K562 (cell line): Measurements from ENCODE around the gene PITHD1. TPM values are rescaled to one million over a fixed set of nuclear protein-coding genes. Genes with fewer than 3 reads are reported as not detected.
A peak's percentile ranks its signal among the peaks of the same experiment; 100 is the strongest.

ENCODE experiments used
- BMI1 ChIP-seq: fragments of 150-350 bp; IDR thresholded peaks from 2 replicates; pipeline ENCODE4 v1.6.1; 2014; ENCODE audit warnings: low read length
- CHD1 ChIP-seq: fragments of 200-600 bp; sonication (generic); IDR thresholded peaks from one replicate; pipeline ENCODE4 v1.6.1; 2012; ENCODE audit warnings: mild to moderate bottlenecking, moderate library complexity, low read length, inconsistent platforms
- LARP7 ChIP-seq: fragments of 450-650 bp; IDR thresholded peaks from 2 replicates; pipeline ENCODE4 v1.6.1; 2016
- RAD21 ChIP-seq, 2 experiments: fragments of 250-450 bp in 1 of 2; fragments of 450-650 bp in 1 of 2; sonication (Bioruptor Pico) in 1 of 2; formaldehyde crosslinking in 1 of 2; IDR thresholded peaks in 1 of 2; conservative IDR thresholded peaks in 1 of 2; 2 replicates each; pipeline versions ENCODE4 v1.4.0 to v1.8.0; 2020 to 2022; ENCODE audit warnings: mild to moderate bottlenecking in 2 of 2, moderate library complexity in 1 of 2
- THRB ChIP-seq: fragments of 450-650 bp; formaldehyde crosslinking; conservative IDR thresholded peaks from 2 replicates; pipeline ENCODE4 v1.4.0; 2022; ENCODE audit warnings: mild to moderate bottlenecking, missing genetic modification characterization
- ZBTB2 ChIP-seq: fragments of 450-650 bp; IDR thresholded peaks from 2 replicates; pipeline ENCODE4 v1.6.1; 2016; ENCODE audit warnings: antibody characterized with exemption
- polyA plus RNA-seq, 8 experiments: library from polyadenylated mRNA; depleted of rRNA in 4 of 8; stranded (reverse) in 5 of 8; unstranded in 3 of 8; fragments of >200 nt; fragmentation: Nextera tagmentation in 2 of 8; fragmentation: Illumina TruSeq in 1 of 8; extraction: Ambion mirVana in 2 of 8; extraction: Trizol in 1 of 8; gene quantifications; 2 replicates each; pipeline versions ENCODE4 v1.2.1 to v1.2.3, GENCODE V29; 2011 to 2014; ENCODE audit warnings: inconsistent platforms in 1 of 8, missing spikeins in 1 of 8
- total RNA-seq, 7 experiments: library from RNA; depleted of rRNA in 6 of 7; stranded (reverse); fragments of >200 nt in 6 of 7; fragmentation: Illumina TruSeq in 2 of 7; extraction: Trizol in 2 of 7; gene quantifications; 2 replicates each; pipeline versions ENCODE4 v1.2.1 to v1.2.3, GENCODE V29; 2011 to 2021; ENCODE audit warnings: low replicate concordance in 1 of 7
- TF ChIP-seq, protein P1 (sequence below): fragments of 450-650 bp; formaldehyde crosslinking; IDR thresholded peaks from 2 replicates; pipeline ENCODE4 v1.4.0; 2020; ENCODE audit warnings: mild to moderate bottlenecking, moderate library complexity
- TF ChIP-seq, protein P2 (sequence below), 2 experiments: fragments of 450-650 bp; formaldehyde crosslinking in 1 of 2; IDR thresholded peaks; 2 replicates each; pipeline versions ENCODE4 v1.4.0 to v1.6.1; 2014 to 2020; ENCODE audit warnings: mild to moderate bottlenecking in 2 of 2, borderline replicate concordance in 1 of 2, low read depth in 1 of 2
- TF ChIP-seq, protein P3 (sequence below): IDR thresholded peaks from 2 replicates; pipeline ENCODE4 v1.6.1; 2011; ENCODE audit warnings: borderline replicate concordance, low read depth, mild to moderate bottlenecking, moderate library complexity, low read length; ENCODE audit not compliant: insufficient read depth, poor library complexity, severe bottlenecking

Gene PITHD1
- total and polyA plus RNA-seq, 9 of the 15 experiments (the other 6 are each of a cell fraction or from before 2014, with no cell fraction given), result 46.5 to 175 (median 149) TPM

DNA sequence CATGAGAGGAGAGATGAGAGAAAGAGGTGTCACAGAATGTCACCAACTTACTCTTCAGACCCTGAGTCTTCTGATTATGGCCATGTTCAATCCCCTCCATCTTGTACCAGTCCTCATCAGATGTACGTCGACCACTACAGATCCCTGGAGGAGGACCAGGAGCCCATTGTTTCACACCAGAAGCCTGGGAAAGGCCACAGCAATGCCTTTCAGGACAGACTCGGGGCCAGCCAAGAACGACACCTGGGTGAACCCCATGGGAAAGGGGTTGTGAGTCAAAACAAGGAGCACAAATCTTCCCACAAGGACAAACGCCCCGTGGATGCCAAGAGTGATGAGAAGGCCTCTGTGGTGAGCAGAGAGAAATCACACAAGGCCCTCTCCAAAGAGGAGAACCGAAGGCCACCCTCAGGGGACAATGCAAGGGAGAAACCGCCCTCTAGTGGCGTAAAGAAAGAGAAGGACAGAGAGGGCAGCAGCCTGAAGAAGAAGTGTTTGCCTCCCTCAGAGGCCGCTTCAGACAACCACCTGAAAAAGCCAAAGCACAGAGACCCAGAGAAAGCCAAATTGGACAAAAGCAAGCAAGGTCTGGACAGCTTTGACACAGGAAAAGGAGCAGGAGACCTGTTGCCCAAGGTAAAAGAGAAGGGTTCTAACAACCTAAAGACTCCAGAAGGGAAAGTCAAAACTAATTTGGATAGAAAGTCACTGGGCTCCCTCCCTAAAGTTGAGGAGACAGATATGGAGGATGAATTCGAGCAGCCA, 27.0 kb upstream of the PITHD1 start (continued):
- TF ChIP-seq, protein P1, sequence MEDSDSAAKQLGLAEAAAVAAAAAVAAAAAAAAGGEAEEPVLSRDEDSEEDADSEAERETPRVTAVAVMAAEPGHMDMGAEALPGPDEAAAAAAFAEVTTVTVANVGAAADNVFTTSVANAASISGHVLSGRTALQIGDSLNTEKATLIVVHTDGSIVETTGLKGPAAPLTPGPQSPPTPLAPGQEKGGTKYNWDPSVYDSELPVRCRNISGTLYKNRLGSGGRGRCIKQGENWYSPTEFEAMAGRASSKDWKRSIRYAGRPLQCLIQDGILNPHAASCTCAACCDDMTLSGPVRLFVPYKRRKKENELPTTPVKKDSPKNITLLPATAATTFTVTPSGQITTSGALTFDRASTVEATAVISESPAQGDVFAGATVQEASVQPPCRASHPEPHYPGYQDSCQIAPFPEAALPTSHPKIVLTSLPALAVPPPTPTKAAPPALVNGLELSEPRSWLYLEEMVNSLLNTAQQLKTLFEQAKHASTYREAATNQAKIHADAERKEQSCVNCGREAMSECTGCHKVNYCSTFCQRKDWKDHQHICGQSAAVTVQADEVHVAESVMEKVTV (CRISPR knock-in tag), result peak; percentile 37; the same call in 1 of the 2 replicates
- TF ChIP-seq, protein P2, sequence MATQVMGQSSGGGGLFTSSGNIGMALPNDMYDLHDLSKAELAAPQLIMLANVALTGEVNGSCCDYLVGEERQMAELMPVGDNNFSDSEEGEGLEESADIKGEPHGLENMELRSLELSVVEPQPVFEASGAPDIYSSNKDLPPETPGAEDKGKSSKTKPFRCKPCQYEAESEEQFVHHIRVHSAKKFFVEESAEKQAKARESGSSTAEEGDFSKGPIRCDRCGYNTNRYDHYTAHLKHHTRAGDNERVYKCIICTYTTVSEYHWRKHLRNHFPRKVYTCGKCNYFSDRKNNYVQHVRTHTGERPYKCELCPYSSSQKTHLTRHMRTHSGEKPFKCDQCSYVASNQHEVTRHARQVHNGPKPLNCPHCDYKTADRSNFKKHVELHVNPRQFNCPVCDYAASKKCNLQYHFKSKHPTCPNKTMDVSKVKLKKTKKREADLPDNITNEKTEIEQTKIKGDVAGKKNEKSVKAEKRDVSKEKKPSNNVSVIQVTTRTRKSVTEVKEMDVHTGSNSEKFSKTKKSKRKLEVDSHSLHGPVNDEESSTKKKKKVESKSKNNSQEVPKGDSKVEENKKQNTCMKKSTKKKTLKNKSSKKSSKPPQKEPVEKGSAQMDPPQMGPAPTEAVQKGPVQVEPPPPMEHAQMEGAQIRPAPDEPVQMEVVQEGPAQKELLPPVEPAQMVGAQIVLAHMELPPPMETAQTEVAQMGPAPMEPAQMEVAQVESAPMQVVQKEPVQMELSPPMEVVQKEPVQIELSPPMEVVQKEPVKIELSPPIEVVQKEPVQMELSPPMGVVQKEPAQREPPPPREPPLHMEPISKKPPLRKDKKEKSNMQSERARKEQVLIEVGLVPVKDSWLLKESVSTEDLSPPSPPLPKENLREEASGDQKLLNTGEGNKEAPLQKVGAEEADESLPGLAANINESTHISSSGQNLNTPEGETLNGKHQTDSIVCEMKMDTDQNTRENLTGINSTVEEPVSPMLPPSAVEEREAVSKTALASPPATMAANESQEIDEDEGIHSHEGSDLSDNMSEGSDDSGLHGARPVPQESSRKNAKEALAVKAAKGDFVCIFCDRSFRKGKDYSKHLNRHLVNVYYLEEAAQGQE (IDR thresholded peaks at IDR 0.05; ENCODE audit: borderline replicate concordance), result peak; percentile 58
- TF ChIP-seq, protein P2 (CRISPR knock-in tag; IDR thresholded peaks at IDR 0.05; ENCODE audit: low read depth), result no peak
- TF ChIP-seq THRB (0 out of 2 replicates have a peak, but pooled peaks have one; percentile 15), CHD1 (no peak), ZBTB2 (no peak), BMI1 (no peak), LARP7 (no peak), RAD21 (CRISPR knock-in tag; conservative IDR thresholded peaks at IDR 0.05 in 1 of 2, IDR thresholded peaks at IDR 0.05 in 1 of 2) (peak; percentile 47 to 79; a peak in 3 of 4 replicates)
- TF ChIP-seq, protein P3, sequence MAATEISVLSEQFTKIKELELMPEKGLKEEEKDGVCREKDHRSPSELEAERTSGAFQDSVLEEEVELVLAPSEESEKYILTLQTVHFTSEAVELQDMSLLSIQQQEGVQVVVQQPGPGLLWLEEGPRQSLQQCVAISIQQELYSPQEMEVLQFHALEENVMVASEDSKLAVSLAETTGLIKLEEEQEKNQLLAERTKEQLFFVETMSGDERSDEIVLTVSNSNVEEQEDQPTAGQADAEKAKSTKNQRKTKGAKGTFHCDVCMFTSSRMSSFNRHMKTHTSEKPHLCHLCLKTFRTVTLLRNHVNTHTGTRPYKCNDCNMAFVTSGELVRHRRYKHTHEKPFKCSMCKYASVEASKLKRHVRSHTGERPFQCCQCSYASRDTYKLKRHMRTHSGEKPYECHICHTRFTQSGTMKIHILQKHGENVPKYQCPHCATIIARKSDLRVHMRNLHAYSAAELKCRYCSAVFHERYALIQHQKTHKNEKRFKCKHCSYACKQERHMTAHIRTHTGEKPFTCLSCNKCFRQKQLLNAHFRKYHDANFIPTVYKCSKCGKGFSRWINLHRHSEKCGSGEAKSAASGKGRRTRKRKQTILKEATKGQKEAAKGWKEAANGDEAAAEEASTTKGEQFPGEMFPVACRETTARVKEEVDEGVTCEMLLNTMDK, result peak; percentile 41
